ENCODE data around the gene LMNA.

DNA sequence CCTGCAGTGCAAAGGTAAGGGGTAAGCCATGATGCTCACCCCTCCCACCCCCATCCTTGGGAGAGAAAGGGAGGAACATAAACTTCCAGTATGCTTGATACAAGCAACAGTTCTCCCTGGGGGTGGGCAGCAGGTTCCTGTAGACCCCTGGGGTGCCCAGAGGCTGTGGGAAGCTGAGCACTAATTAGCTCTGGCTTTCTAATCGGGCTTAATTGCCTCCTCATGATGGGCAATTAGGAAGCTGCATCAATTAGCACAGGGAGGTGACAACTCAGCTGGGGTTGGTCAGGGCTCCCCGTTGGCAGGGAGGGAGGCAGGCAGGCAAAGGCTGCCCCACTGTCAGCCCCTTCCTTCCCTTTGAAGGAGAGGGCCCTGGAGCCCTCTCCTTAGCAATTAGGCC lies 15.7 kb upstream of the LMNA start:
- TF ChIP-seq, protein P1, sequence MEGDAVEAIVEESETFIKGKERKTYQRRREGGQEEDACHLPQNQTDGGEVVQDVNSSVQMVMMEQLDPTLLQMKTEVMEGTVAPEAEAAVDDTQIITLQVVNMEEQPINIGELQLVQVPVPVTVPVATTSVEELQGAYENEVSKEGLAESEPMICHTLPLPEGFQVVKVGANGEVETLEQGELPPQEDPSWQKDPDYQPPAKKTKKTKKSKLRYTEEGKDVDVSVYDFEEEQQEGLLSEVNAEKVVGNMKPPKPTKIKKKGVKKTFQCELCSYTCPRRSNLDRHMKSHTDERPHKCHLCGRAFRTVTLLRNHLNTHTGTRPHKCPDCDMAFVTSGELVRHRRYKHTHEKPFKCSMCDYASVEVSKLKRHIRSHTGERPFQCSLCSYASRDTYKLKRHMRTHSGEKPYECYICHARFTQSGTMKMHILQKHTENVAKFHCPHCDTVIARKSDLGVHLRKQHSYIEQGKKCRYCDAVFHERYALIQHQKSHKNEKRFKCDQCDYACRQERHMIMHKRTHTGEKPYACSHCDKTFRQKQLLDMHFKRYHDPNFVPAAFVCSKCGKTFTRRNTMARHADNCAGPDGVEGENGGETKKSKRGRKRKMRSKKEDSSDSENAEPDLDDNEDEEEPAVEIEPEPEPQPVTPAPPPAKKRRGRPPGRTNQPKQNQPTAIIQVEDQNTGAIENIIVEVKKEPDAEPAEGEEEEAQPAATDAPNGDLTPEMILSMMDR (IDR thresholded peaks at IDR 0.05 in 8 of 11, conservative IDR thresholded peaks at IDR 0.05 in 3 of 11): no peak
- TF ChIP-seq POLR2A (IDR thresholded peaks at IDR 0.05): no peak

All from spleen (tissue), 7 donors.